Esophagus squamous epithelium (tissue), 4 donors: Measurements from ENCODE around the gene CTTNBP2.

Source experiments
- CTCF ChIP-seq, 6 experiments: fragments of 450-650 bp in 4 of 6; fragments of 200-600 bp in 2 of 6; sonication (generic) in 2 of 6; IDR thresholded peaks; one replicate each; pipeline ENCODE4 v1.5.1; 2016 to 2019; ENCODE audit warnings: antibody characterized with exemption in 6 of 6, mild to moderate bottlenecking in 4 of 6, moderate library complexity in 4 of 6
- POLR2A ChIP-seq, 4 donors: fragments of 450-650 bp; IDR thresholded peaks; one replicate each; pipeline ENCODE4 v1.6.1; 2017; ENCODE audit warnings: antibody characterized with exemption in 4 of 4, mild to moderate bottlenecking in 4 of 4, moderate library complexity in 3 of 4

- TF ChIP-seq CTCF (IDR thresholded peaks at IDR 0.05) (no peak), POLR2A (IDR thresholded peaks at IDR 0.05) (no peak)
These were observed 135.3 kb downstream of the CTTNBP2 start for GRCh38 chr7:117737926-117738325.
